Stimulated activated CD8-positive, alpha-beta memory T cell treated with anti-CD3 and anti-CD28 coated beads, Interleukin-4, amount 100 ng/mL, for 24 hours (primary cell): ENCODE measurements around the gene SLC22A4.
A peak's percentile ranks its signal among the peaks of the same experiment; 100 is the strongest.

Experiments used
- DNase-seq: peaks from one replicate; pipeline ENCODE4 v3.0.0-alpha.2; 2020; ENCODE audit warnings: low read depth

Gene SLC22A4

DNA sequence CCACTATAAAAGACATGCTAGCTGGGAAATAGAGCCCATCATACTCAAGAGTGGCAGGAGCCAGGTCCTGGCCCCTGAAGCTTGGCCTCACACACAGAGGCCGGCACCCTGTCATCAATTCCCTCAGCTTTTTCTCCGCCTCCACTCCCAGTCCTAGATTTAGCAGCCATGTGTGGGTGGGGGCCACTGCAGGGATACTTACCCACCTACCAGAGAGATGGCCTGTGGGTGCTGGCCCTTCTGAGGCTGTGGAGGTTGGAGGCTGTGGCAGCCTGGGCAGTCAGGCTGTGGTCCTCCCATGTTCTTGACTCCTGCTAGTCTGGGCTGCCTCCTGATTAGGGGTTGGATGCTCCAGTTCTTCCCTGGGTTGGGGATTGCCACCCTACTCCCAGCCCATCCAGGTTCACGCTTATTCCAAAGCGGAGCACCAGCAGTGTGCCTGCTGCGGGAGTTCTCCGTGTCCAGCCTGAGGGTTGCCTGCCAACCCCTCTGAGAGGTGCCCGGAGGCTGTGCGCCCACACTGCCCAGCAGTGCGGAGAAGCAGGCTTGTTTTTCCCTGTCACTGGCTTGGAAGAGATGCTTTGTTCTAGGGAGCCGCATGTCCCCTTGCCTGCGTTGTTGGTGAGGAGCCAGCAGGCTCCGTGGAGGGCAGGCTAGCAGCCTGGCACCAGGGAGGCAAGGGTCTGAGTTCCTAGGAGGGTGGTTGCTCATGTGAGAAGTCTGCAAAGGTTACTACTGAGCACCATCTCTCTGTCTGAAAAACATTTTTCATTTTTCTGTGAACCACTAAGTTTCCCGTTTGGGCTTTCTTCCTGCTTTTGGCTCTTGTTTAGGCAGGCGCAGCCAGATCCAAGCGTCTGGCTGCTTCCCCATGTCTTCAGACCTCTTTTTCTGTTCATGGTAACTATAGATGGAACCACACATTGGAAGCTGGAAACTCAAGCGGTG is 82.8 kb downstream of the SLC22A4 start:
- no peak for DNase-seq

DNA sequence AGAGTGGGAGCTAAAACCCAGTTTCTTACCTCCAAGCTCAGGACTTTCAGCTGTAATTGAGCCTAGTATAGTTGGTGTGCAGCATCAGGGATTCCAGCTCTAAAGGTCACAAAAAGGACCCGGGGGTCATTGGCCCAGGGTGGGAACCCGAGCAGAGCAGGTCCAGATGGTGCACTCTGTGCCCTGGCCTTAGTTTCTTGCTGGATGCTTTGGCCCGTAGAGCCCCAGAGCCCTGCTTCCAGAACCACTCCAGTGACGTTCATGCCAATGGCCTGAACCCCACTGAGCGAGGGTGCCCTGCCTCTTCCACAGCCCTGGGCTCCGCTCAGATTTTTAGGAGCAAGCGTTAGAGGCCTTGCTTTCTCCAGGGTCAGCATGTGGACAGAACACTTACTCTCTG is 83.5 kb downstream of the SLC22A4 start:
- no peak for DNase-seq

DNA sequence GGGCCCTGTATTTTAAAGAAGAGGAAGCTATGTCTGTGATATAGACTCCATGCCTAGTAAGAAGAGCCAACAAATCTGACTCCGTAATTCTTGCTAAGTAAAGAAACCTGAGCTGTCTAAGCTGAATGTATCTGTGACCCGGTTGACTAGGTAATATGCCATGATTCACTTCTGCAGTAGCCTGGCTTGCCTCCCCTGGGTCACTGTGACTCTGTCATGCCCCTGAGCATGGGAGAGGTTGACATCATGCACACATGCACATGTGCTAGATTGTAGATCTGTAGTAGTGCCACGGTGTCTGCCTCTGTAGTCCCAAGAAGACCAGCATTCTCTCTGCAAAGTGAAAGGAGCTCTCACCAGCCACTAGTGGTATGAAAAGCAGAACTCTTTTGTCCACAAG is 84.4 kb downstream of the SLC22A4 start:
- no peak for DNase-seq

DNA sequence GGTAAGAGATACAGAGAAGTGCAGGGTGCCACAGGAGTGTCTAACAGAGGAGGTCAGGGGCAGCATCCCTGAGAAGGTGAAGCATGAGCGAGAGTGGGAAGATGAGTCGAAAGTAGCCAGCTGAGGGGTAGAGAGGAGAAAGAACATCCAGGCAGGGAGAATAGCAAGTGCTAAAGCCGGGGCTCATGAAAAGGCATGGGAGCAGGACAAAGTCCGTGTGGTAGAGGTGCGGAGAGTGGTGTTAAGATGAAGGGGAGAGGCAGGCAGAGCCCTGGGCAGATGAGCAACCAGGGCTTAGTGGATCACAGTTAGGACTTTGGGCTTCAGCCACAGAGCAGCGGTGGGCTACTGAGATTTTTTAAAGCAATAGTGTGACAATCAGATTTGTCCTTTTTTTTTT is 85.9 kb downstream of the SLC22A4 start:
- no peak for DNase-seq

DNA sequence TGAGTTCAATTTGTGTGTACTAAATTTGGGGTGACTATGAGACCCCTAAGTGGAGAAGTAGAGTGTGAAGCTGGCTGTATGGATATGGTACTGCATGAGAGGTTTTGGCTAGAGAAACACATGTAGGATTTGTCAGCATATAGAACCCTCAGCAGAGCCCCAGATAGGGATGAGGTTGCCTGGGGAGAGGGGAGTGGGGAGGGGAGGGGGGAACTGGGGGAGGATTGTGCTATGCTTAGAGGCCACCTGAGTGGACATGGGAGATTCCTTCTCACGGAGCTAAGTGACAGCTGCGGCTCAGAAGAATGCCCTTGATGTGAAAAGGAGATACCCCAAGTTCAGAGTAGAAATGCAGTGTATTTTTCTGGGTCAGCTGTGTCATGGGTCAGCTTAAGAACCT is 86.5 kb downstream of the SLC22A4 start:
- DNase-seq = no peak

DNA sequence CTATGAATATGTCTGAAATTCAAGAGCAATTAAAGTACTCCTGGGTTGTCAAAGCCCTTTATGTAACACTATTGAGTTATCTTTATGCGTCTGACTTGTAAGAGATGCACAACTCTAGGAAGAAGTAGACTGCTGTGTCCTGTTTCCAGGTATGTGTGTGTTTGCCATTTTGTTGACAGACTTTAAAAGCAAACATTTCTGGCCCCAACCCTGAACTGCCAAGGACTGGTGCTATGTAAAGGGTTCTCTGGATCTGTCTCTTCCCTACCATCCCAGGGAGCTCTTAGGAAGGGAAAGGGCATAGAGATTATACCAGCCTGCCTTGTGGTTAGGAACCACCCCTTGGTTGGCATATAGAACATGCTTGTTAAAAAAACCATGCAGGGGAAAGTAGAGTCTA is 87.4 kb downstream of the SLC22A4 start:
- no peak for DNase-seq

DNA sequence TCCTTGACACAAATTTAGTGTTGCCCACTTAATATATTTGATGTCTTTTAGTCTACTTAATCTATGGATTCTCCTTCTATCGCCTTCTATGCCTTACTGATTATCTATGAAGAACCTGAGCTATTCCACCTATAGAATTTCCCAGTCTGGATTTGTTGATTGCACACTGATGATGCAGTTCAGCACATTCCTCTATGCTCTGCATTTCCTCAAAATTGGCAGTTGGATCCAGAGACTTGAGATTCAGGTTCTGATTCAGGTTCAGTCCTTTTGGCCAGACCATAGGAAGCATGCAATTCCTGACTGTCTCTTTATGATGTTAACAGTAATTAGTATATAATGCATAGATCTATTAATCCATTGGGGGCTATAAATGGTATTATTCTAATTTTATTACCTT is 89.1 kb downstream of the SLC22A4 start:
- no peak for DNase-seq

DNA sequence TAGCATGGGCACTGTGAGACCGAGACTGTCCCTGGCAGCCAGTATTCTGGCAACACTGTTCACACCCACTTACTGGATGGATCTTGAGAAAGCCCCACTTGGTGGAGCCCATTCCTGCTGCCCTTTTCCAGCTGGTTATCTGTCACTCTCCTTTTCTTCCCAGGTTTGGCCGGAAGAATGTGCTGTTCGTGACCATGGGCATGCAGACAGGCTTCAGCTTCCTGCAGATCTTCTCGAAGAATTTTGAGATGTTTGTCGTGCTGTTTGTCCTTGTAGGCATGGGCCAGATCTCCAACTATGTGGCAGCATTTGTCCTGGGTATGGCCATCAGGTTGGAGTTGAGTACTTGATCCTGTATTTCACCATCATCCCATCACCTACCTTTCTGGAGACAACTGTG is 89.8 kb downstream of the SLC22A4 start:
- DNase-seq = no peak

DNA sequence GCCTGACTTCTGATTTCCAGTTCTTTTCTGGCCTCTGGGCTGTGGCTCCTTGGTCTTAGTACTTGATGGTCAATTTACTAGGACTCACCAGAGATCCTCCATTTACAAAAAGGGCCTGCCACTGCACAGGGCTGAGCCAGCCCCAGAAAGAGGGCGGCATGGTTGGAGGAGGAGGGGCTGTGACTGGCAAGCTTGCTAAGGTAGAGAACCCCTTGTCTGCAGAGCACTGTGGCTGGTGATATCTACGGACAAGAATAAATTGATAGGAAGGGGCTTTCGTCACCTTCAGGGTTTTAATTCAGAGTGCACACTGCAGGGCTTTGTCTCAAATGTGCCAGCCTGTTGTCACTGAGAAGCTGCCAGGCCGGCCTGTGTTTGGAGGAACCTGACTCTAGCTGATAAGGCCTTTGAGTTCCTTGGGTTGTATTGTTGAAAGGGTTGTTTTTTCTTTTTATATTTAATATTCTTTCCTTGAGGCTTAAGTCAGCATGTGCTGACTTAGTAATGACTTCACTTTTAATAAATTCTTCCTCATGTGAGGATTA is 90.4 kb downstream of the SLC22A4 start:
- DNase-seq = no peak

DNA sequence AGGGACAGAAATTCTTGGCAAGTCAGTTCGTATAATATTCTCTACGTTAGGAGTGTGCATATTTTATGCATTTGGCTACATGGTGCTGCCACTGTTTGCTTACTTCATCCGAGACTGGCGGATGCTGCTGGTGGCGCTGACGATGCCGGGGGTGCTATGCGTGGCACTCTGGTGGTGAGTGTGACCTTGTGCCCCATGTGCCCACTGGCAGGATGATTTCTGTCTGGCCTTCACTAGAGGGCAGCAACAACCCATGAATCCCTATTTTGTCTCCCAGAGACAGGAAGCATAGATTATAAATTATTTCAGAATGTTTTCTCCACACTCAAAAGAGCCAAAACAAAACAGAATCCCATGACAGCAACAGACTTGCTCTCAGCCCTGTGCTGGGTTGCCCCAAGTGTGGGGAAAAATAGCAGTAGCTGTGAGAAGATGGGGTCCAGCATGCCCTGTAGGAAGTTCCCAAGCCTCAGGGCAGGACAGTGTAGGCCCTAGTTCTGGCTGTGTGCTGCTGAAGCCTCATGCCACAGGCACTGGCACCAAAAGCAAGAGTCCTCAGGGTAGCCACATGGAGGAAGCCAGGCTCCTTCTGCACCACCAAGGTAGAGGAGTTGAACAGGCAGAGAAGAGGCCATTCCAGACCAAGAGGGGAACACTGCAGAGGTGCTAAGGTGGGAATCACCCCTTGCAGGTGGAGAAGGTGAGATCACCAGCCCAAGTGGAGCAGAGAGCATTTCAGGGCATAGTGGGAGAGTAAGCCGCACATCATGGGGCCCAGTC is 91.3 kb downstream of the SLC22A4 start:
- DNase-seq = peak; percentile 26

DNA sequence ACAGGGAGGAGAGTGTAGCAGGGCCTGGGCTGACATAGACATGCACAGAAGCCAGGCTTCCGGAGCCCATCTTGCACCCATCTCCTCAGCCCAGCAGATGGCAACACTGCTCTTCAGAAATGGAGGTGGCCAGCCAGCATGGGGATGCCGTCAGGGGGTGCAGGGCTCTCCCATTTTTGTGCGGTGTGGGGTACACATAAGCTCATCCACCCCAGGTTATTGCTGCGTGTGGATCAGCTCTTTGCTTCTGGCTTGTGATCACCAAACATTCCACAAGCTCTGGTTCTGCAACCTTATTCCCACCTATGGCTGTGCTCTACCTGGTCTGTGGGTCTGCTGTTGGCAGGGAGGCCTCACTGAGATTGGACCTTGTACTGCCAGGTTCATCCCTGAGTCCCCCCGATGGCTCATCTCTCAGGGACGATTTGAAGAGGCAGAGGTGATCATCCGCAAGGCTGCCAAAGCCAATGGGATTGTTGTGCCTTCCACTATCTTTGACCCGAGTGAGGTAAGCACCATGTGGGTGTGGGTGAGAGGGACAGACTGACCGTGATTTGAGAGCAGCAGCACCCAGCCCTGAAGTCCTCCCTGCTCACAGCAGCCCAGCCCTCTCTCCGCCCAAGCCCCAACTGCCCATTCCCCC is 92.6 kb downstream of the SLC22A4 start:
- peak; percentile 47 for DNase-seq

DNA sequence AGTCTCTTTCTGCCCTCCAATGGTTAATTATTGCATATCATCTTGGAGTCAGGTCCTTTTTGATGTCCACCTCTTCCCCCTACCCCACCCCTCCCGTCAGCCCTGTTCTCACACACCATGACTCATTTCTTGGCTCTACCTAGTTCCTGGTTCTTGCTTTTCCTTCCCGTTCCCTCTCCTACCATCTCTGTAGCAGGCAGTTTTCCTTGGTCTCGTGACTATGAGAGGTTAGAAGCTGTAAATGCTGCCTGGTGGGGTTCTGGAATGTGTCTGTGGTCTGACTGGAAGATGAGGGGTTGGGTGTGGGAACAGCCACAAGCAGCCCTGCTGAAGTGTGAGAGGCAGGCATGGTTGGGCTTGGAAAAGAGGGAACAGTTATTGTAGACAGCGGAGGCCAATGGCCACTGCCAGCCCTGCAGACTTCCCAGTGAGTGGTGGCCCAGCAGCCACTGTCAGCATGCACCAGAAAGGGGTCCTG is 93.5 kb downstream of the SLC22A4 start:
- DNase-seq = no peak

DNA sequence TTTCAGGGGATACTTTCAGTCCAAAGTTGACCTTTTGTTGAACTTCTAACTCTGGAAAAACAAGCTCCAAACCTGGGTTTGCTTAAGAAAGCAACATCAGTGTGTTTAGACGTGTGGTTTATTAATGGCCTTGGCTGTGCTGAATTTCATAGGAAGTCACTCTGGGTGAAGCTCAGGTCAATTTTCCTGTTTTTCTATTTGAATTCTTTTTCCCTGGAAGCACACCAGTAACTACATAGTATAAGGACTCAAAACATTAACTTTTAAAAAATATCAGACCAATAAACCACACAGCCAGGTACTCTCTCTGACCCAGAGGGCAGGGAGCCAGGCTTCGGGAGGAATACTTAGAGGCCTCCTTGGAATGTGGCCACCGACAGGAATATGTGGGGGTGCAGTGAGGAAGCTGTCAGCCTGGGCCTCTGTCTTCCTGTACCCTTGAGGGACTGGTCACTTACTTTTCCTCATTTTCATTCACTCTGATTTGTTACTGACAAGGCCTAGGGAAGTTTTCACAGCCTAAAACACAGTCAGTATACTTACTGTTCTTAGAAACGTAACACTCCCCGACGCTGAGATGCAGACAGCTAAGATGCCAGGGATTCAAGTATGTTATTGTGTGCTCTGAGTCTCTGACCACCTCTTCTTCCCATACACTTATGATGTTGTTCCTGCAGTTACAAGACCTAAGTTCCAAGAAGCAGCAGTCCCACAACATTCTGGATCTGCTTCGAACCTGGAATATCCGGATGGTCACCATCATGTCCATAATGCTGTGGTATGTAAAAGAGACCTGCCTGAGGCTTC is 94.3 kb downstream of the SLC22A4 start:
- no peak for DNase-seq

DNA sequence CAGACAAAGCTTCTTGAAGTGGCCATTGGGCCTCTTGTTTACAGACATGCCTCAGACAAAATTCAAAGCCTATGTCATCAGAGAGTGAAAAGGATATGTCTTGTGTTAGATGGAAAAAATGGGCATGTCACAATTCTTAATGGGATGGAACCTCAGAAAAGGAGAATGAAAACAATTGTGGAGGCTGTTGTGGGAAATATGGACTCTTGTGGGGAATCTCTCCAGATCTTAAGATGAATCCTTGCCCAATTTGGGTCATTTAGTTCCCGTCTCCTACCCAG is 94.8 kb downstream of the SLC22A4 start:
- no peak for DNase-seq

DNA sequence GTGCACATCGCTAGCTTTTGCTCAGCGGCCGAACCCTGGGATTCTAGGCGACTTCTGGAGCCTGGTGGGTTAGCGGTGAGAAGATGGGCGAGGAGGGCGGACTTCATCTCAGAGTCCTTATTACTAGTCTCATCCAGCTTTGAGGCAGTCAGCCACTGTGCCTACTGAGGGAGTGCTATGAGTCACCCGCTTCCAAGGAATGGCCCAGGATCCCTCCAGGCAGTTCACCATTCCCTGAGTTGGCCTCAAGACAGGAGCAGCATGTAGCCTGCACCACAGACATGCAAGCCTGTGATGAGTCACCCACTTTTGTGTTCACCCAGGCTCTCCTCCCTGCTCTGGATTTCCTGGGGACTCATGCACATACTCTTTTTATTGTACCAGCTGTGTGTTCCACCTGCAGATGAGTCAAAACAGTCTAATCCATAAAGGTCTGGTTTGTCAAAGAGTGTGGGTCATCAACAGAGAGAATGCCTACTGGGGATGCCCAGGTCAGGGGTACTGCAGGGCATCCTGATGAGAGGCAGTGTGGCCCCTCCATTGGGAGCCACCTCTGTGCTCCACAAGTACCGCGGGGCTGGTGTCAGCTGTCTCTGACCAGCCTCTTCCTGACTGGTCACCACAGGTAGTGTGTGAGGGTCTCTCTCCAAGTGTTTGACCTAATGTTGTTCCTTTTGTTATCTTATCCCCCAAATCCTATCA is 95.5 kb downstream of the SLC22A4 start:
- DNase-seq = no peak

DNA sequence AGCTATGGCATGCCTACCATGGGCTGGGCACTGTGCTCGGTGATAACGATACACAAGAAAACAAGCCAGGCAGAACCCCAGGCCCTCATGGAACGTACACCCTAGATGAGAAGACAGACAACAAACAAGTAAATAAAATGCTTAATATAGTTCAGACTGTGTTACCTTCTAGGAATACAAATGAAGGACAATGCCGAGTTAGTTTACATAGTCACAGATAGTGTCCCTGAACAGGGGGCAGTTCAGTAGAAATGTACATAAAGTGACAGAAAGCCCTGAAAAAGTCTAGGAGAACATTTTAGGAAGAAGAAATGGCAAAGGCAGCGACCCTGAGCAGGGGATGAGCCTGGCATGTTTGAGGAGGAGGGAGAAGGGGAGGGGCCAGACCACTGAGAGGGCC is 97.1 kb downstream of the SLC22A4 start:
- DNase-seq = no peak

DNA sequence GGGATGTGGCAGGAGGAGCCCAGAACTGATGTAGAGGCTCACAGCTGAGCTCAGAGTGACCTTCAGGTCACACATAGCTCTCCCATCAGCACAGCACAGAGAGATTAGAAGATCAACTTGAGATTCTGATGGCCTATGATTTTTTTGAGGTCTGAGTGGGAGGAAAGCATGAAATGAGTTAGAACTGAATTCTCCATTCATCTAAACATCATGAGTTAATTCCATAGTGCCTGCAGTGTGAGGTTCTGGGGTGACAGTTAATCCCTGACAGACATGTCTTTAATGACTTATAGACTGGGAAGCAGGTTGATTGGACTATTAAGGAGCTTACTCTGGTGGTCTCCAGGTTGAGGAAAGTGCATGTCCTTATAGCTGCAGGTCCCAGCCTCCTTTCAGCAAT is 97.7 kb downstream of the SLC22A4 start:
- DNase-seq = no peak

DNA sequence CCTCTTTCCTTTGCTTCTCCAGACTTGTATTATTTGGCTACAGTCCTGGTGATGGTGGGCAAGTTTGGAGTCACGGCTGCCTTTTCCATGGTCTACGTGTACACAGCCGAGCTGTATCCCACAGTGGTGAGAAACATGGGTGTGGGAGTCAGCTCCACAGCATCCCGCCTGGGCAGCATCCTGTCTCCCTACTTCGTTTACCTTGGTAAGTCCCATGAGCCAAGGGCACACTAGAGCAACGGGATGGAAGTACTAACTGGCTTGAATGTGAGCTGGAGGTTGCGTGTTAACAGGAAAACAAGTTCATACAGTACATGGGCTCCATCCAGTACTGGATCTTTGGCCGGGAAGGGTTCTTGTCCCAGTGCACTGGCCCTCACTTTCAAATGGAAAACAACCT is 98.2 kb downstream of the SLC22A4 start:
- DNase-seq = no peak

DNA sequence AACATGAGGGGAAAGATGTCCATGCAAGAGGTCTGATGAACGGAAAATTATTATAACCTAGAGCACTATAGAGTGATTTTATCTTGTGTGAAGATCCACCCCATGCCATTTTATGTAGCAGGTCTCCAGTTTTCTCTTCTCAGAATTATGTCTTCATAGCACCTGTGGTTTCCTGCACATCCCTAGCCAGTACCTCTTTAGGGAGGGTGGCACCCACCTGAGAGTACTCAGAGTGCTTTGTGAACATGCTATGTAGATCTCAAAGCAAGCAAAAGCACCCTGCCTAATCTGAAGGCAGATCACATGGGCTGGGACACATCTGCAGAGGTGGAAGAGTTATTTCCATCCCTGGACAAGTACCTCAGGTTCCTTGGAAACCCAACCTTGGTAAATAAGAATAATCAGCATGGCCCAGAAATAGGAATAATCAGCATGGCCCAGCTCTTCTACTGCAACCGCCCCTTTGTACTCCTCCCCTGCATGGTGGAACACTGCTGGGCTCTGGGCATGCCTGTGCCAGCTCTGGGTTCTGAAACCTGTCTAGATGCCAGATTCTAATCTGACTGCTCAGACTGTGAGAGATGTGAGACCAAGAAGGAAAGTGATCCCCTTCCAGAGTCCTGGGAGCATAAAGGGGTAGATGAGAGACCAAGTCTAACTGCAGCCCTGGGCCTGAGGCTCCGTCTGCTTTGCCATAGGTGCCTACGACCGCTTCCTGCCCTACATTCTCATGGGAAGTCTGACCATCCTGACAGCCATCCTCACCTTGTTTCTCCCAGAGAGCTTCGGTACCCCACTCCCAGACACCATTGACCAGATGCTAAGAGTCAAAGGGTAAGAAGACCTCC is 99.0 kb downstream of the SLC22A4 start:
- no peak for DNase-seq
